HG03097 (cell line): ENCODE measurements around the gene GTPBP2.
A peak's percentile ranks its signal among the peaks of the same experiment; 100 is the strongest.
"Not testable (repeated sequence)": the region's sequence is repeated elsewhere in the genome, so short reads cannot be mapped to it uniquely, and the experiment has no call there.

Experiments
- ATAC-seq: cut with Tn5 transposase; IDR thresholded peaks from one replicate; pipeline ENCODE4 v1.9.1; 2021; ENCODE audit not compliant: unreplicated experiment, low FRiP score

The GTPBP2 gene

GRCh38 chr6:43629104-43629504 lies at the start of gene GTPBP2:
Gene GTPBP2 (minus strand): TSS chr6:43629264. CDS start chr6:43629162, 102 bp downstream.
- ATAC-seq = peak; percentile 65

DNA sequence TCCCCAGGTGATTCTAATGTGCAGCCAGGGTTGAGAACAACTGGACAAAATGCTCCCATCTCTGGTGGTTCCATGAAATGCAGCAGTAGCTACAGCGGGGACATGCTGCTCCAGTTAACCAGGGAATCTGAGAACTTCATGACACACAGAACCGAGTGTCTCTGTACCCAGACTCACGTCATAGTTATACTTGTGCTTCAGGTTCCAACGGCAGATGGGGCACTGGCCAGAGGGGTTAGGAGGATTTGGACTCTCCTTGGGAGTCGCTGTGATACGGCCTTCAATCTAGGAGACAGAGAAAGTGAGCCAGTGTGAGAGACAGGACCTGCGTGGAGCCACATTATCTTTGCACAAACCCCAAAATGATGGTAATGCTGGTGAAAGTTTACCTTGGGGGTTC lies 49.3 kb upstream of the GTPBP2 start:
- no peak for ATAC-seq

GRCh38 chr6:43677759-43678158 lies 48.7 kb upstream of the GTPBP2 start:
- ATAC-seq = no peak

DNA sequence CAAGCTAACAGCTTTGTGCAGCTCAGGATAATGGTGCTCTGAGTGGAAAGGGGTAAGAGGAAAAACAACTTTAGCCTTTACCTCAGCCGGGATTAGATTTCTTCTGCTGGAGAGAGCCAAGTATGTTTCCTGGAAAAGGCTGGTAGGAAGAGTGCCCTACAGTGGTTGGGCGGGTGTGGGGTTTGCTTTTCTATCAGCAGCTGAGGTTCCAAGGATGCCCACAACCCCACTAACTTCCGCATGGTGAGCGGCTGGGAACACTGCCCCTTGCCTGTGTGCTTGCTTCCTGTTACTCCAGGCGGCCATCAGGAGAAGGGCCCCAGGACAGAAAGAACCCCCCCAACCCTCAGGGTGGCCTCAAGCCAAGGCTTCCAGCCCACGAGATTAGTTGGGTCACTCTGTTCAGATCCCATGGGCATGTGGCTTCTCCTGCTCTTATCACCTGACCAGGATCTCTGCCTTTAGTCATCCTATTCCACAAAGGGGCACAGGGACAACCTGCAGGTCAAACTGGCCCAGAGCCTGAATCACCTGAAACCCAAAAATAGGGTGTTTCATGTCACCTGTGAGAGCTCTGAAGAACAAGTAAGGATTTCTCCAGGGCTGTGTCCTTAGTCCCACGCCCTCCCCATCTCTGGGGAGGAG lies 48.0 kb upstream of the GTPBP2 start:
- no peak for ATAC-seq

- ATAC-seq = no peak
Observed at GRCh38 chr6:43674921-43675320, 45.9 kb upstream of the GTPBP2 start.

GRCh38 chr6:43674291-43674690 lies 45.2 kb upstream of the GTPBP2 start:
- no peak for ATAC-seq

DNA sequence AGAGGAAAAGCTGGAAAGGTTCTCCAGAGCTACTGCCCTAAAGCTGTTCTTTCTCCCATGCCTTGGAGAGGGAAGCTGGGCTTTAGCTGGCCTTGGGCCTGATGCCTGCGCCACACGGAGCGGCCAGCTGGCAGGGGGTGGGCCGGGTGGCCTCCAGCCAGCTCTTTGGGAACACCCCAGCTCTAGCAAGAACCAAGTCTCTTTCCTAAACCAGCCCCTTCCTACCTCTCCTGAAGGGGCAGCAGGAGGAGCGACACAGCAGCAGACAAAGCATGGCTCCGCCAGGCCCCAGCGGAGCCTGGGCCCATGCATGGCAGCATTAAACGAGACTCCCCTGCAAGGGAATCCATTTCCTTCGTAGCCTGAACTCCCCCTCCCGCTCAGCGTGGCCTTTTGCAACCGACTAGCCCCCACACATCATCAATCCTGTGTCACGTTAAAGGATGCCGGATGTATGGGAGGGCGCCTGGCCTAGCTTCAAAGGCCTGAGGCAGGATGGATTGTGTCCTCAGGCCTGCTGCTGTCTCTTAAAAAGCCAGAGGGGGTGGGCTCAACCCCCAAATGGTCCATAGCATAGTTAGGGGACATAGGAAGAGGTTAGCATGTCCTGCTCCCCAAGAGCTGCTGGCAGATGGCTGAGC lies 44.5 kb upstream of the GTPBP2 start:
- ATAC-seq = no peak

- no peak for ATAC-seq
Observed at GRCh38 chr6:43671801-43672690, 43.0 kb upstream of the GTPBP2 start.

DNA sequence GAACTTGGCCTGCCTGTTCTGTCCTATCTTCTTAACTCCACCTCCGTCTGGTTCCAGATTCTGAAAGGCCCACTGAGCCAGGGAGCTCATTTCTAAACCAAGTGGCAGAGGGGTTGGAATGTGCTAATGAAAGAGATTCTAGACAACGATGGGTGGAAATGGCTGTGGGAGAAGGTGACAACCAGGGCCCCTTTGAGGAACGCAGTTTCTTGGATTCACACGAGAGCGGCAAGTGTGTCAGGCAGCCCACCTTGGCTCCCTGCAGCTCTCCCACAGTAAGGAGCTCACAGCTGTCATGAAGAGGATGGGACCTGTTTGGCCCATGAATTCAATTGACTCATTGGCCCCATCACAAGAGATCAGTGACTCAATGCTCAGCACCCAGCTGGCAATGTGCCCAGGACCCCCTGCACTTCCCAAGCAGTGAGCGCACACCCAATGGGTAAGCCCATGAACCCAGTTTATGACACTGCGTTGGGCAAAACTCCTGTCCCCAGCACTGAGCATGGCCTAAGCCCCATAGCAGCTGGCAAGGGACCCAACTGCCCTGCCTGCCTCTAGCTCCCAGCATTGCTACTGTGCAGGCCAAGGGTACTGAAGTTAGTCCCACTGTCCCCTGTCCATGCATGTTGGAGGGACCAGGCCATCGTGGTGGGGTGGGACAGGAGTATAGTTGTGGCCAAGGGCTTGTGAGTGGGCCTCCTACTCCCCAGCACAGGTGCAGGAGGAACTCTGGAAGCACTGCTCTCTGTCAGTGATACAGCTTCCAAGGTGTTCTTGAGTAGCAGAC lies 42.1 kb upstream of the GTPBP2 start:
- no peak for ATAC-seq

- ATAC-seq = no peak
Observed at GRCh38 chr6:43670623-43670986, 41.5 kb upstream of the GTPBP2 start.

DNA sequence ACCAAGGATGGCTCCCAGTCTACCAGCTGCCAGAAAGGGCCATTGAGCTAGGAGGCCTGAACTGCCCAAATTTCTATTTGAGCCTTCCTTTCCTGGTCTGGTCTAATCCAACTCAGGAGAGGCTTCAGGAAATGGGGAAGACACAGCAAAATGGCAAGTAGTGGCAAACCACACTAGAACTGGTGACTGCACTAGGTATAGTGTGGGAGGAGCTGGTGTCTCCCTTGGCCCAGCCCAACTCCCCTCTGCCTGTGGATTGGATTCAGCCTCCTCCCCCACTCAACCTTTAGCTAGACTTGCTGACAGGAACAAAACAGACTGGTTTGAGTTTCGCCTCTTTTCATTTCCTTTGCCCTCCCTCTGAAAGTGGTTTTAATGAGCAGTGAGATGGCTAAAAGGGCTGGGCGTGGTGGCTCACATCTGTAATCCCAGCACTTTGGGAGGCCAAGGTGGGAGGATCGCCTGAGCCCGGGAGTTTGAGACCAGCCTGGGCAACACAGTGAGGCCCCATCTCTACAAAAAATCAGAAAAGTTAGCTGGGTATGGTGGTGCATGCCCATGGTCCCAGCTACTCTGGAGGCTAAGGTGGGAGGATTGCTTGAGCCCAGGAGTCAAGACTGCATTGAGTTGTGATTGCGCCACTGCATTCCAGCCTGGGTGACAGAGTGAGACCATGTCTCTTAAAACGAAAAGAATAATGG lies 41.0 kb upstream of the GTPBP2 start:
- ATAC-seq = no peak

DNA sequence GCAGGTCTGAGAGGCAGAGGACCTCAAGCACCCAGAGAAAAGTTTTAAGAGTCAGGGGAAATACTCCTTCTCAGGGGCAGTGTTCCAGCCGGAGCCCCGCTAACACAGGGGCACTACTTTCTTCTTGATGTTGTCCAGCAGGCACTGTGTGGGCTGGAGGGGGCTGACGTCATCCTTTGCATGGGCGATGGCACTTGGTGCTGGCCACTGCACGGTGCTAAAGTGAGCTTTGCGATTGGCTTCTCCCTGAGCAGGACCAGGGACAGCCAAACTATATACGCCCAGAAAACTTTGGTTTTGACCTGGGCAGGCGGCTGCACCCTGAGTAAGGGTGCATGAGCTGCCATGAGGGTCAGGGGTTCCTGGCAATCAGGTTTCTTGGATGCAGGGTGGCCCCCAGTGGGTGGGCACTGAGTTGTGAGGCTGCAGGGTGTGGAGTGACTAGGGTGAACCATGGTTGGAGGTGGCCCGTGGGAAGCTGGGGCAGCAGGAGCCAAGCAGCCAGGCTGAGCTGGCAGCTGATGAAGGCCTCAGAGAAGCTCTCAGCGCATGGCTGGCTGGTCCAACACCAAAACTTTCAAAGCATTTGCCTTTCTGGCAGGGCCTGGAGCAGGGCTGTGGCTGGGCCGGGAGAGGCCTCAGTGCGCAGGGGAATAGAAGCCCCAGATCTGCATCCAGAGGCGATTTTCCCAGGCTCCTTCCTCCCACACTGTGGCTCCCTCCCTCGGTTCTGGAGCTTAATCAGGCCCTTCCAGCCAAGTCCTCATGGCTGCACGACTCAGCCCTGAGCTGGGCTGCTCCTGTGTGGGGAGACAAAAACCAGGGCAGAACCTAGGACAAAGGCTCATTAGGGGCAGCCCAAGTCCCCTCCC lies 40.2 kb upstream of the GTPBP2 start:
- no peak for ATAC-seq

DNA sequence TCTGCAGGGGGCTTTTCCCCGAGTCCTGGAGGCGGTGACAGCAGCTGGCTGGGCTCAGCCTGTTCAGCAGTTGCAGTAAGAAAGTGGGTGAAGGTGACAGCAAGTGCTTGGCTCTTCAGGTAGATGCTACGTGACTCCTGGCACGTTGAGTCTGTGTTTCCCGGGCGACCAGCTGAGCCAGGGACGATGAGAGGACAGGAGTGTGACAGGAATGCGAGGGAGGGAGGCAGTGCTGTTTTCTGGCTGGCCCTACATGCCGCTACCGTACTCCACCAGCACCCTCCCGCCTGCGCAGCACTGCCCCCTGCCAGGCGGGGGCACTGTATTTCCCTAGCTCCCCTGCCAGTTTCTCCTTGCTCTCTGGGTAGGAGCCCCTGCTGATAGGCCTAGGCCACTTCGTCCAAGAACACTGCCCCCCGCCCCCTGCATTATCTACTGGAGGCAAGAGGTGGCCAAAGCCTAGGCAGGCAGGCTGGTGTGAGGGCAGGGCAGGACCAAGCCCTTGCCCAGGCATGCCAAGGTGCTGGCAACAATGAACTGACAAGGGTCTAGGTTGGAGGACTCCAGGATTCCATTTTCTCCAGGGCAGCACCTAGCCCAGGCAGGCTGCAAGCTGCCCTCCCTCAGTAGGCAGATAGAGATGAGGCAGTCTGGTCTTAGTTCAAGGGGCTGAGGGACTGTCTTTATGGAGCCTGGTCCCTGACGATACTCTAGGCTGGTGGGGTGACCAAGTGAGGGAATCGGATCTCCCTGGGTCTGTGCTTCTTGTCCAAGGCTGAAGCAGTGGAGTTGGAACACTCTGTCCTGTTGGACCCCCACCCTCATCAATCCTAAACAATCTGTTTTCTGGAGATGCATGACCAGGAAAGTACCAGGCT lies 39.3 kb upstream of the GTPBP2 start:
- no peak for ATAC-seq

DNA sequence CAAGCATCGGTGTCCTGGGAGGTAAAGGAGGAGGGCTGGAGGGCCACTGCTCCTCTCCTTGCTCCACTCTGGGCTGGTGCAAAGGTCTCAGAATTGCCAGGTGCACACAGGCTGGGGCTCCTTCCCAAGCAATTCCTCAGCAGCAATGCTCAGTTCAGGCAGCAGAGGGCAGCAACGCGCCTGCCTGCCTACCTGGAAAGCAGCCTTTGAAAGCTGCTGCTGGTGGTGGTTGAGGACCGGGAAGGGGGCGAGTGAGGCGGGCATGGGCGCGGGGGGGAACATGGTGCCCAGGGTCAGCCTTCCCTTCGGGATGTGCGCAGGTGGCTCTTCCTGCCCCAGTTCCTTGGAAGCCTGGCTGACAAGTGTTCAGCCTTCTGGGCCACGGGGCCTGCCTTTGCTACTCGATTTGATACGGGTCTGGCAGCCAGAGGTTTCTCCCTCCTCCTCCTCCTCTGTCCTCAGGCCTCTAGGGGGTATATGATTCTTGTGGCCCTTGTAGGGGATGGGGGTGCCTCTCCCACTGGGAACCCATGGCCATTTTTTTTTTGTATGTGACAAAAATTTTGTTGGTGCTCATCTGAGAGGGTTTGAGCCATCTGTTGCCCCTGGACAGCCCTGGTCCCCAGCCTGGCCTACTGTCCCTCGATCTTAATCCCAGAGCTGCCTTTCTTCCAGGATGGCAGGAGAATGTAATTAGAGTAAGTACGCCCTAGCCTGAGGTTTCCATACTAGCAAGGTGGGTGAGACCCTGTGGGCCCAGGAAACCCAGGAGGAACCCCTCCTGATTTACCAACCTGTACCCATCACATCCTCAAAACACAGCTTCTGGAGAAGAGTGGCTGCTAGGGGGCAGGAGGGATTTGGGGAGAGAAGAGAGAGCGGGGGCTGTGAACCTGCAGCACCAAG lies 38.4 kb upstream of the GTPBP2 start:
- no peak for ATAC-seq

- ATAC-seq = no peak
Observed at GRCh38 chr6:43666196-43666920, 37.3 kb upstream of the GTPBP2 start.

DNA sequence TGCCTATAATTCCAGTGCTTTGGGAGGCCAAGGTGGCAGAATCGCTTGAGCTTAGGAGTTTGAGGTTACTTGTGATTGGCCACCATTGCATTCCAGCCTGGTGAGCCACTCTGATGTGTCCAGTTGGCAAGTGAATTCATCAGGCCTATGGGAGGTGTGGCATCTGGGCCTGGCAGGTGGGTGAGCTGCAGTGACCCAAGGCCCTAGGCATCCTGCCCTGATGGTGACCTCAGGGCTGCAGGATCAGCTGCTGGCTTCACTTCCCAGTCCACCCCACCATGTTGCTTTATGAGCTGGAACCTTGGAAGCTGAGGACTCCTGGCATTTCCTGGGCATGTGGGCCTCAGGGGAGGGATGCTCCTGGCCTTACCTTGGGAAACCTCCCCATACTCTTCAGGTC lies 36.3 kb upstream of the GTPBP2 start:
- no peak for ATAC-seq

DNA sequence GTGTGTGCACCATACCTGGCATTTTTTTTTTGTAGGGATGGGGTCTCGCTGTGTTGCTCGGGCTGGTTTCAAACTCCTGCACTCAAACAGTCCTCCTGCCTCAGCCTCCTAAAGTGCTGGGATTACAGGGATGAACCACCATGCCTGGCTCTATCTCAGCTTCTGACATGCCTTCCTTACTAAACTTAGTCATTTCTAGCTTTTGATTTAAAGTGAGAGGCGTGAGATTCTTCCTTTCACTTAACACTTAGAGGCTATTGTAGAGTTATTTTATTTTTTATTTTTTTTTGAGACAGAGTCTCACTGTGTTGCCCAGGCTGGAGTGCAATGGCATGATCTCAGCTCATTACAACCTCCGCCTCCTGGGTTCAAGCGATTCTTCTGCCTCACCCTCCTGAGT lies 33.9 kb upstream of the GTPBP2 start:
- ATAC-seq = not testable (repeated sequence)
